Stimulated activated CD4-positive, alpha-beta T cell treated with anti-CD3 and anti-CD28 coated beads, Interleukin-4, amount 100 ng/mL, for 4 hours (primary cell): ENCODE results near the gene ZSCAN22.

ENCODE experiments used
- DNase-seq, 2 experiments: peaks; one replicate each; pipeline ENCODE4 v3.0.0-alpha.2; 2020

Gene ZSCAN22

DNA sequence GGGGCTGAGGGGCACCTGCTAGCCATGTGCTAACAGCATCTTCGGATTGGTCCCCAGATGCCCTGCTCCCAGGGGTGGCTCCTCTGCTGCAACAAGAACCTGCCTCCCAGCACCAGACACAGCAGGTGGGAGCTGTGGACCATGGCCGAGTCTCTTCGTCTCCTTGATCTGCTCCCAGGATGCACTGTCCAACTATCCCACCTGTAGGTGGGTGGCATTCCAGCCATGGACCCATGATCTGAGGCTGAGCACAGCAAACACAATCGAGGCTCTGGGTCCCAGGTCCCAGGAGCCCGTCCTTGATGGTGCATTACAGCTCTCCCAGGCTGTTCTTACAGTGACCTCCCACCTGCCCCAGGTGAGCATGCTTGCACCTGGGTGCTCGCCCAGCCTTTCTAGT, 52.5 kb downstream of the ZSCAN22 start:
- DNase-seq = no peak

DNA sequence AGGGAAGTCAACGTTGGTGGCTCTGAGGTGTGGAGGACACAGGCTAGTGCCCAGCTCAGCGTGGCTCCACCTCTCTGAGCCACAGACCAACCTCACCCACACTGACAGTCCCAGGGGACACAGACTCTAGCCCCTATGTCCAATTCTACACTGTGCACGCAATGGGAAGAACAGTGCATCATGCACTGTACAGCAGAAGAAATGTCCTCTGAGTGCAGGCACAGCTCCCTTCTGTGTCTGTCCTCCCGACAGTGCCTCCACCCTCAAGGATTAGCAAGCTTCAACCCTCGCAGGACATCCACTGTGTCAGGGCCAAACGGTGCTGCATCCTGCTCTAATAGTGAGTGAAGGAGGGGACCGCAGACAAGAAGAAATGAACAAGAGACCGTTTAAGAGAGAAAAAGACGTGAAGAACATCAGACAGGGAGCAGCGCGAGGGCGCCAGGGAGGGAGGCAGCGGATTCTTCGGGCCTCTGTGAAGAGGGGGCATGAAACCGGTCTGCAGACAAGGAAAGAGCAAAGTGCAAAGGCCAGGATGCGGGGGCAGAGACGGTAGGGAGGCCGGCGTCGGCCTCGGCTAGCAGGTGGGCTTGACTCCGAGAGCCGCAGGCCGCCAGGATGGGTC, 53.4 kb downstream of the ZSCAN22 start:
- DNase-seq = no peak

DNA sequence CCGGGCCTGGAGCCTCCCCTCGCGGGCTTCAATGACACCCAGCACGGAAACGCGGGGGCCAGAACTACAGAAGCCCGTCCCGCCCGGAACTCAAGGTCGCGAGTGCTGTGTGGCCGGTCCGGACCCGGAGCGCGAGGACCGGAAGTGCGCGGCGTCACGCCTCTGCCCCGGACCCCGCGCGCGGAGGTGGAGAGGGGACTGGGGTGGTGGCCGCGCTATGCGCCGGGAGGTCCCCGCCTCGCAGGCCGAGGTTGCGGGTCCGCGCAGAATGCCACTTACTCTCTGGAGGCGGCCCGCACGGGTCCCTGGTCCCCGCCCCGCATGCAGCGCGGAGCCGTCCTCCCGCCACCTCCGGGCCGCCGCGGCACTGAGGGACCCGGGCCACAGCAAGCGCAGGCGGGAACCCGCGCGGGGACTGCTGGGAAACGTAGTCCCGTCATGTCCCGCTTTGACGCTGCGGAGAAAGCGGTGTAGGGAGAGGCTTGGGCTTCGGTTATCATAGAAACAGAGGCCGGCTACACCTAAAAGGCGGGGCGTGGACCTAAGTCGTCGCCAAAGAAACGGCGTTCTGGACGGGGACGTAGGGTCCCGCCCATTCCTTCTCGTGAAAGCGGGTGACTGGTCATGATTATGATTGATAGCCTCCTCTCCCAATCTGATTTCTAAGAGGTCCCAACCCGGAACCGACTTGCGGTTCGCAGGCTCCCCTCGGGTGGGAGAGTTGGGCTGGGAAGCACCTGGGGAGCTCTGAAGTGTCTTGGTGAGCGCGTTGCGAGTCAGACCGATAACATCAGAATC, 54.1 kb downstream of the ZSCAN22 start, which contains the start of gene ZNF837:
TSS of gene ZNF837 (minus strand) at position 369 of the 798 bp plus-strand sequence. CDS start 11,698 bp downstream, outside the sequence.
- DNase-seq = peak; percentile 93 to 99

DNA sequence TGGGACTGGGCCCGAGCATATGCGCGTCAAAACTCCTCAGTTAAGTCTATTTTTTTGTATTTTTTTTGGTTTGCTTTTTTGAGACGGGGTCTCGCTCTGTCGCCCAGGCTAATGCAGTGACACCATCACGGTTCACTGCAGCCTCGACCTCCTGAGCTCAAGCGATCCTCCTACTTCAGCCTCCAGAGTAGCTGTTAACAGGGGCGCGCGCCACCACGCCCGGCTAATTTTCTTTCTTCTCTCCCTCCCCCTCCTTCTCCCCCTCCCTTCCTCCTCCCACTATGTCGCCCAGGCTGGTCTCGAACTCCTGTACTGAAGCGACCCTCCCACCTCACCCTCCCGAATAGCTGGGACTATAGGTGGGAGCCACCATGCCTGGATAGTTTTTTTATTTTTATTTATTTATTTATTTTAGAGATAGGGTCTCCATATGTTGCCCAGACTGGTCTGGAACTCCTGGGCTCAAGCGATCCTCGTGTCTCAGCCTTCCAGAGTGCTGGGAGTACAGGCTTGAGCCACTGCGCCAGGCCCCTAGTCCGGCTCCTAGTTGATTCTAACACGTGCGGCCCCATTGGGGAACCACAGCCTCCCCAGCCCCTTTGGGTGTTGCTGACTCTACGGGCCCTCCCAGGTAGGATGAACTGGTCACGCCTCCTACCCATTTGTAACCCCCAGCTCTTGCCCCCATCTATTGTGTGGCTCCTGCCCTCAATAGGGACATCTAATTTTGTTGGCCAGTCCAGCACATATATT, 54.8 kb downstream of the ZSCAN22 start:
- no peak for DNase-seq

DNA sequence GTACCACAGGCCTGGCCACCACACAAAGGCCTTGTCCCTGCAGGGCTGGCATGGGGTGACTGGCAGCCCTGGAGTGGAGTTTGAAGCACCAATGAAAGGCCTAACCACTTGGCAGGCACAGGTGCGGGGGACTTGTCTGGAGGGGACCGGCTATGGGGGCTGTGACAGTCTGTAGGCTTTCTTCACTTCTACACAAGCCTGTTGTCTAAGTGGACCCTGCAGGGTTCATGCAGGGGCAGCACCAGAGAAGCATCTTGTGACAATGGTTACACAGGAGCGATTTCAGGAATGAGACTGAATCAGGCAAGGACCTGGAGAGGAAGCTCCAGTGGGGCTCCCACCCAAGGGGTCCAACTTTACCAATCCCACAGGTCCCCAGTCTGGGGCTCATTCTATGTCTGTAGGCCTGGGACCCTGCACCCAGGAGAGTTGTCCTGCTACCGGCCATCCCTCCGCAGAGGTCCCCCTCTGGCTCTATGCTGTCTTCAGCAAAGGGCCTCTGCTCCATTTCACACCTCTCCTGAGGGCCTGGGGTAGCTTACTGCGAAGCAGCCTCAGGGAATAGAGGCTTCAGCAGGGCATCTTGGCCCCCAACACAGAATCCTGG, 56.3 kb downstream of the ZSCAN22 start:
- no peak for DNase-seq

DNA sequence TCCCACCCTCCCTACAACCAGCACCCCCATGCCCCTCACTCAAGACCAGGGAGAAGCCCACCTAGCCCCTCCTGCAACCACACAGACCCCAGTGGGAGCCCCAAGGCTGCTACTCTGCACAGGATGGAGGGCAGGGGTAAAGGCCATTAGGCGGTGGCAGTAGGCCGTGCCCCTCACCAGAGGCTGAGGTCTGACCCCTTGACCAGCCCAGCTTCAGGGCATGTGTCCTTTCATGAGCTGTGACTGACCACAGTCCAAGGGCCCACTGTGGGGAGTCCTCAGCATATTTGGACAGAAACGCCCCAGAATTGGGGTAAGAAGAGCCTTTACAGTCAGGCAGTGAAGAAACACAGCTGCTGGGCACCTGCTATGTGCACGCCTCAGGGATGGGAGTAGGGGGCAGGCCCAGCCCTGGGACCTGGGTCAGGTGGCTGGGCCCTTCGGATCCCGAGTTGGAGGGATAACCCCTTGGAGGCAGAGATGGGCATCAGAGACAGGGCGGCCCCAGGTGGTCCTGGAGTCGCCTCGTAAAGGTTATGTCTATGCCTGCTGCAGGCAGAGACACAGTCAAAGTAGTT, 58.6 kb downstream of the ZSCAN22 start:
- DNase-seq = no peak

DNA sequence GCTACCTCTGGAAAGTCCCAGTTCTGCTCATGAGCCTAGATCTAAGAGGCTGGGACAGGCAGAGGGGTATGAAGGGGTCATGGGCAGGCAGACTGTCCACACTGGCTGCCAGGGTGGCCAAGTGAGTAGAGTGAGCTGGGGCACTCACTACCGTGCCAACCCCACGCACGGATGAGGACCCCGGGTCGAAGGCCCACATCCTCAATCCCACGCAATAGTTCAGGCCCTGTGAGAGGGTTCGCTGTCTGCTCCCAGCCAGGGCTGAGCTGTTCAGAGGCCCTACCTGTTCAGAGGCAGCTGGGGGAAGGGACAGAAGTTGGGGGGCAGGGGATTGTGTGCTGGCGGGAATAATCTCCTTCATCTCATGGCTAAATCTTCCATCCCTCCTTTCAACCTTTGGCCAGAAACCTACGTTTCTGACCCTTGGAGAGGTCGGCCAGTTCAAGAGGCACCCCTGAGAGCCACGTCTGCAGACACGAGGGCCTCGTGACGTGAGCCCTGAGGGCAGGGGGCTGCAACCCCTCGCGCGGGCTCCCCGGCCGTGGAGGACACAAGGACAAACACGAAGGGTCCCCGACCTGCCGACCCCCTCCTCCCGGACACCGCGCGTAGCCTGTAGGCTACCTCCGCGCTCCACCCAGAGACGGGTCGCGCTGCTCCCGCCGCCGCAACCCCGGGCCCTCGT, 59.2 kb downstream of the ZSCAN22 start:
- DNase-seq = peak; percentile 29 to 37

DNA sequence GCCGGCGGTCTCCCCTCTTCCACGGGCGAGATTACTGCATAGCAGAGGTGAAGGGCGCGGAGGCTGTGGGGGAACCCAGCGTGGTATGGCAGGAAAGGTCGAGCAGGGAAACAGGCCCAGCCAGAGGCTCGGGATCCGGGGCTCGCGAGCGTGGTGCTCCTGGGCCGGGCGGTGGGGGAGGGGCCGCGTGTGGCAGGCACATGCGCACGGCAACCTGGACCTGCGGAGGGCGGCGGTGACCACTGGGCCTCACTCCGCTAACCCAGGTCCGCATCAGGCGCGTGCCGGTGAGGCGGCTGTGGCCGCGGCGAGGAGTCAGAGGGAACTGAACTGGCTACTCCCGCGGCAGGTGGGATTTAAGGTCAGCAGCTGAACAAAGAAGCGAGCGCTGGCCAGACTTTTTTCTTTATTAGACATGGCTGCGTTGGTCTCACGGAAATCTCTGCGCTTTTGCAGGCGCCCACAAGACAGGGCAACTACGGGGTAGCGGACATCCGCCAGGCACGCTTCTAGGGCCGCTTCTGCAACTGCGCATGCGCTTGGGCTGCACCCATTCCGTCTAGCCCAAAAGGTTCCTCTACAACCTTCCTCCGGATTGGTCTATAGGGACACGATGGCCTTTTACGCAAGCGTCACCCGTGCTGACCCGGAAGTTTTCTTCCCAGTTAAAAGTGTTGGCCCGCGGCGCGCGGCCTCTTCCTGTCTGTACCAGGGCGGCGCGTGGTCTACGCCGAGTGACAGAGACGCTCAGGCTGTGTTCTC, 60.0 kb downstream of the ZSCAN22 start, which contains the start of gene RPS5:
TSS of gene RPS5 (plus strand) at position 694 of the 762 bp plus-strand sequence. CDS start 869 bp downstream, outside the sequence.
- DNase-seq = peak; percentile 91 to 97

DNA sequence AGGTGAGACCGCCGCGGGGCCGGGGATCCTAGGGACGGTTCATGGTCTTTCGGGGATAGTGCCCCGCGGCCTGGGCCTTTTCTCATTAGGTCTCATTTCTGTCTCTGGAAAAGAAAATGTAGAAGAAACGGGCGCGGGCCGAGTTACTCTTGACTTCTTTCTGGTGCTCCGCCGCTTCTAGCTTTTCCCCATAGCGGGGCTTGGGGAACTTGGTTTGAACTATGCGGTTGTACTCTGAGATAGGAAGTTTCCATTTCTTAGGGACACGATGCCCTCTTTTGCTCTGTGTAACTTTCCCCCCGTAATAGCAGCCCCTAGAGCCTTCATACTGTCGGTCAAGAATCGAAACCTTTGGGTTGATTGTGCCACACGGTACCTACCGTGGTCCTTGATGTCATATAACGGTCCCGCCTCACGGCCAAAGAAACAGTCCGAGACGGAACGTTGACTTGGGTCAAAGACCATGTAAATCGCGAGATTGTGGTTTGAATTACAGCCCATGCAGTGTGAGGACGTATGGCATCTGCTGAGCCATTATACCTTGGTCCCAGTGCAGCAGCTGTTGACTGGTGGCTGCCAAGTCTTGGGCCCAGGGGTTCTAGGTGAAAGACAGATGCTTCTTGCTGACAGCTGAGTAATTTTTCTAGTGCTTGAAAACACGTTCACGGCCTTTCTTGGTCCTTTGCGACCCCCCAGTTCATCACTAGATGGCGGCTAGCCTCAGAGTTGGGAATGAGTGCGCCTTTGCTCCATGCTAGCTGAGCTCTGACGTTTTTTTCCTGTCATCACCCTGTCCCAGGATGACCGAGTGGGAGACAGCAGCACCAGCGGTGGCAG, 60.8 kb downstream of the ZSCAN22 start:
- no peak for DNase-seq

DNA sequence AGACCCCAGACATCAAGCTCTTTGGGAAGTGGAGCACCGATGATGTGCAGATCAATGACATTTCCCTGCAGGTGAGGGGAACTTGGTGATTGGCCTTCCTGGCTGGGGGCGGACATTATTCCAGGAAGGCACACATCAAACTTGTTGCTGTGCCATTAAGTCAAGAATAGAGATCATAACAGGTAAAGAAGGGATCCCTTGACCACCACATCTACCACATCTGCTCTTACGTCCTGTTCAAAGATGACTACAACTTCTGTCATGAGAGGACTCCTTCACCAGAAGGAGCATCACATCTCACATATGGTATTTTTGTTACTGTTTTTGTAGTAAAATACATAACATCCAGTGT, 61.4 kb downstream of the ZSCAN22 start:
- DNase-seq = no peak
